ENCODE results near the gene HECTD4. TPM values are rescaled to one million over a fixed set of nuclear protein-coding genes. Genes with fewer than 3 reads are reported as not detected.

Gene HECTD4
- total RNA-seq, 2 donors from 2014 or later = 23.3 to 45.2 TPM

DNA sequence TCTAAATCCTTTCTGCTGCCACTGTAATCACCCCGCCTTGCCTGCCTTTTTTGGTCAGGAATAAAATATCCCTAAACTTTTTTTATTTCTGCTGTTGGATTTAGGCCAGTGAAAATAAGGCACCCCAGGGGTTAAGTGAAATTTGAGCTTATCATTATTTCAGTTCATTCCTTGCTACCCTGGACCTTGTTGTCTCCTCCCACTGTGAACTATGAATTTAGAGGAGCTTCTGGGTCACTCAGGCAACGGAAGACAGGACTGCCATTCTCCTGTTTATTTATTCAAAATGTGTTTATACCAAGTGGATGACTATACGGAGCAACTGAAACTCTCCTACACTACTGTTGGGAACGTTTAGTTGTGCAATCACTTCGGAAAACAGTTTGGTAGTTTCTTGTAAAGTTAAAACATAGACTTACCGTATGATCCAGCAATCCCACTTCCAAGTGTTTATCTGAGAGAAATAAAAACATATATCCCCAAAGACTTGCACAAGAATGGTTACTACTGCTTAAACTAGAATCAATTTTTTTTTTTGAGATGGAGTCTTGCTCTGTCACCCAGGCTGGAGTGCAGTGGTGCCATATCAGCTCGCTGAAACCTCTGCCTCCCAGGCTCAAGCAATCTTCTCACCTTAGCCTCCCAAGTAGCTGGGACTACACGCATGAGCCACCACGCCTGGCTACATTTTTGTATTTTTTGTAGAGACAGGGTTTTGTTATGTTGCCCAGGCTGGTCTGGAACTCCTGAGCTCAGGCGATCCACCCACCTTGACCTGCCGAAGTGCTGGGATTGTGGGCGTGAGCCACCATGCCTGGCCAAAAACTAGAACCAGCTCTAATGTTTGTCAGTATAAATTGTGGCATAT is 259.2 kb downstream of the HECTD4 start:
- Histone ChIP-seq H3K27me3 (no peaks in the 10 kb centered on the region), H3K4me3 (no peak overlapping the region), H3K4me1 (peaks cover 35% of the 10 kb centered on the region), H3K9me3 (no peaks in the 10 kb centered on the region), H3K36me3 (replicated peaks in 1 of 2; ENCODE audit: insufficient read depth in 1 of 2, low read depth in 2 of 2) (no peaks in the 10 kb centered on the region), H3K27ac (peak overlapping the region in 3 of 4 donors; percentile 14 to 84 (median 77))
- DNase-seq = no peak
- TF ChIP-seq POLR2A (IDR thresholded peaks at IDR 0.05) = no peak
- TF ChIP-seq, protein P1, sequence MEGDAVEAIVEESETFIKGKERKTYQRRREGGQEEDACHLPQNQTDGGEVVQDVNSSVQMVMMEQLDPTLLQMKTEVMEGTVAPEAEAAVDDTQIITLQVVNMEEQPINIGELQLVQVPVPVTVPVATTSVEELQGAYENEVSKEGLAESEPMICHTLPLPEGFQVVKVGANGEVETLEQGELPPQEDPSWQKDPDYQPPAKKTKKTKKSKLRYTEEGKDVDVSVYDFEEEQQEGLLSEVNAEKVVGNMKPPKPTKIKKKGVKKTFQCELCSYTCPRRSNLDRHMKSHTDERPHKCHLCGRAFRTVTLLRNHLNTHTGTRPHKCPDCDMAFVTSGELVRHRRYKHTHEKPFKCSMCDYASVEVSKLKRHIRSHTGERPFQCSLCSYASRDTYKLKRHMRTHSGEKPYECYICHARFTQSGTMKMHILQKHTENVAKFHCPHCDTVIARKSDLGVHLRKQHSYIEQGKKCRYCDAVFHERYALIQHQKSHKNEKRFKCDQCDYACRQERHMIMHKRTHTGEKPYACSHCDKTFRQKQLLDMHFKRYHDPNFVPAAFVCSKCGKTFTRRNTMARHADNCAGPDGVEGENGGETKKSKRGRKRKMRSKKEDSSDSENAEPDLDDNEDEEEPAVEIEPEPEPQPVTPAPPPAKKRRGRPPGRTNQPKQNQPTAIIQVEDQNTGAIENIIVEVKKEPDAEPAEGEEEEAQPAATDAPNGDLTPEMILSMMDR (IDR thresholded peaks at IDR 0.05) = no peak
- WGBS, 2 donors = 53 to 56% methylated on average over 12 of the region's 12 CpGs
- intact Hi-C loops (cut with DNase I) = no loop called here
- ATAC-seq = no peak

DNA sequence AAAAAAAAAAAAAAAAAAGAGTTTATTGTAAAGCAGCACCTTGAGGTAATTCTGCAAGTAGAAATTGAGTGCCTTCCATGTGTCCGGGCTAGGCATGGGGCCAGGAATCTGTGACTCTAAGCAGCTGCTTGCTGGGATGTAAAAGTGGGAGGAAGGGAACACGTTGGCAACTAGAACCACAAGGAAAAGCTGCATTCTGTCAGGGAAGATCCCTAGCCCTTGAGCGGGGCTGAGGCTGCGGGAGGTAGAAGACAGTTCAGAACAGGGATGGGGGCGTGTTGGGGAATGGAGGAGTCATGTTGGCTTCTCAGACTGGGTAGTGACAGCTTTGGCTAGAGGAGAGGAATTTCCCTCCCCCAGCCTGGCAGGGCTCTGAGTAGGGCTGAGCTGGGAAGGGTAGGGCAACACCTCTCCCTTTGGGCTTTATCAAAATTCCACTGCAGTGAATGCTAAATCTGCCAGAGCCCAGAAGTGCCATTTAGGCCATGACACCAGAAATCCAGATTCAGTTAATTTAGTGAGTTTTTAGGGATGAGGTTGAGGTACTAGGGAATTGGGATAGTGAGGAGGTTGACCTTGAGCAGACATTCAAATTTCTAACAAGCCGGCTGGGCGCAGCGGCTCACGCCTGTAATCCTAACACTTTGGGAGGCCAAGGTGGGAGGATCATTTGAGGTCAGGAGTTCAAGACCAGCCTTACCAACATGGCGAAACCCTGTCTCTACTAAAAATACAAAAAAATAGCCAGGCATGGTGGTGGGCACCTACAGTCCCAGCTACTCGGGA is 260.3 kb downstream of the HECTD4 start:
- ATAC-seq = peak; percentile 36
- Histone ChIP-seq H3K4me3 (no peak overlapping the region), H3K27me3 (no peaks in the 10 kb centered on the region), H3K36me3 (replicated peaks in 1 of 2; ENCODE audit: insufficient read depth in 1 of 2, low read depth in 2 of 2) (no peaks in the 10 kb centered on the region), H3K9me3 (no peaks in the 10 kb centered on the region), H3K27ac (peak overlapping the region; percentile 14 to 84 (median 67)), H3K4me1 (peaks cover 32% of the 10 kb centered on the region)
- DNase-seq = peak; percentile 87 to 93 (median 92)
- TF ChIP-seq, protein P1 (IDR thresholded peaks at IDR 0.05) = no peak
- TF ChIP-seq POLR2A (IDR thresholded peaks at IDR 0.05) = no peak
- WGBS, 2 donors = 33 to 35% methylated on average over 11 of the region's 11 CpGs
- intact Hi-C loops (cut with DNase I) = no loop called here

- Histone ChIP-seq H3K27me3 (no peaks in the 10 kb centered on the region), H3K36me3 (replicated peaks in 1 of 2; ENCODE audit: insufficient read depth in 1 of 2, low read depth in 2 of 2) (no peaks in the 10 kb centered on the region), H3K4me3 (no peak overlapping the region), H3K27ac (no peak overlapping the region), H3K4me1 (peaks cover 18% of the 10 kb centered on the region), H3K9me3 (no peaks in the 10 kb centered on the region)
- intact Hi-C loops (cut with DNase I) = no loop called here
- ATAC-seq (no peak), DNase-seq (no peak)
- WGBS, 2 donors = 75 to 79% methylated on average over 8 of the region's 8 CpGs
- no peak for TF ChIP-seq POLR2A (IDR thresholded peaks at IDR 0.05)
- TF ChIP-seq, protein P1 (IDR thresholded peaks at IDR 0.05) = no peak
Observed at GRCh38 chr12:112117685-112118084, 264.5 kb downstream of the HECTD4 start.

DNA sequence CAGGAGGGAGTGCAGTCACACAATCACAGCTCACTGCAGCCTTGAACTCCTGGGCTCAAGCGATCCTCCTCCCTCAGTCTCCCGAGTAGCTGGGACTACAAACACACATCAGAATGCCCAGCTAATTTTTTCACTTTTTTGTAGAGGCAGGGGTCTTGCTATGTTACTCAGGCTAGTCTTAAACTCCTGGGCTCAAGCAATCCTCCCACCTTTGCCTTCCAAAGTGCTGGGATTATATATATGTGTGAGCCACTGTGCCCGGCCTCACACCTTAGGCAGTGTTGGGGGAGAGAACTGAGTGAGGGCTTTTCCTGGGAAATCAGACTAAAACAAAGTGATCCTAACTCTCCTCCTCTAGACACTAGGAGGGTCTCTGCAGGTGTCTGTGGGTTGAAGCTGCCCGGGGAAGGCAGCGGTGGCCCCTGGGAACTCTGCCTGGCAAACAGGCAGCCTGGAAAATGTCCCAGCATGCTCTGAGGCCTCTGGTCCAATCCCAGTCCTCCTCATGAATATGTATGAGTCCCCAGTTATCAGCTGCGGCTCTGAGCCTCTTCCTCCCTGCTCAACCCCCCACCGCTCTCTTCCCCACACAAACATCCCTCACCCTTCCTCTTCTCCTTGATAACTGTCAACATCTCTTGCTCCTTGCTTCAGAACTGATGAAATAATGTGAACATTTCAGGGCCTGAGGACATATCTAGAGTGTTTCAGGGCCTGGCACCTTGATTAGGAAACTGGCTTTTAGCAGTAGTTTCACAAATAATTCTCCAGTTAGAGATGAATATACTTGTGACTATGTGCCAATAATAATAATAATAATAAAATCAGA is 265.8 kb downstream of the HECTD4 start:
- H3K27ac ChIP-seq = peak overlapping the region in 3 of 4 donors; percentile 44 to 77 (median 67)
- ATAC-seq (peak; percentile 93), DNase-seq (peak; percentile 67 to 85 (median 82))
- WGBS, 2 donors = 34 to 49% methylated on average over 5 to 7 of the region's 7 CpGs
- TF ChIP-seq, protein P1 (IDR thresholded peaks at IDR 0.05) = no peak
- peak in 2 of 3 donors; percentile 47 to 58 for TF ChIP-seq POLR2A (IDR thresholded peaks at IDR 0.05)
- peaks cover 9% of the 10 kb centered on the region for H3K4me1 ChIP-seq
- intact Hi-C loops (cut with DNase I) = no loop called here
- no peak overlapping the region for H3K4me3 ChIP-seq
- H3K36me3 ChIP-seq (replicated peaks in 1 of 2; ENCODE audit: insufficient read depth in 1 of 2, low read depth in 2 of 2) = no peaks in the 10 kb centered on the region
- H3K27me3 ChIP-seq = no peaks in the 10 kb centered on the region
- no peaks in the 10 kb centered on the region for H3K9me3 ChIP-seq

Data from body of pancreas (tissue), 4 donors.